Mucosa of descending colon (tissue), 3 donors: ENCODE data around the gene HLA-DPB1. TPM values are rescaled to one million over a fixed set of nuclear protein-coding genes. Genes with fewer than 3 reads are reported as not detected.
A peak's percentile ranks its signal among the peaks of the same experiment; 100 is the strongest.
"Not testable (repeated sequence)": the region's sequence is repeated elsewhere in the genome, so short reads cannot be mapped to it uniquely, and the experiment has no call there.

ENCODE experiments used
- ATAC-seq: fragments of 200-7000 bp; cut with Tn5 transposase; one replicate; pipeline ENCODE4 v1.9.1; 2020; ENCODE audit warnings: mild to moderate bottlenecking, moderate library complexity
- DNase-seq, 3 donors: peaks; one replicate each; pipeline ENCODE4 v3.0.0-alpha.2; 2020
- H3K36me3 ChIP-seq: fragments of 200-600 bp; one replicate; pipeline ENCODE4 v1.8.0; 2021; ENCODE audit warnings: low read depth, mild to moderate bottlenecking
- H3K4me1 ChIP-seq: fragments of 200-600 bp; one replicate; pipeline ENCODE4 v1.8.0; 2021; ENCODE audit warnings: low read depth, mild to moderate bottlenecking
- H3K4me3 ChIP-seq: fragments of 200-600 bp; one replicate; pipeline ENCODE4 v1.8.0; 2021; ENCODE audit warnings: mild to moderate bottlenecking
- H3K9me3 ChIP-seq: fragments of 200-600 bp; one replicate; pipeline ENCODE4 v1.8.0; 2021; ENCODE audit warnings: mild to moderate bottlenecking
- intact Hi-C, 2 donors: fragments of 100-400 bp; cut with DNase I in 1 of 2; cut with micrococcal nuclease in 1 of 2; formaldehyde crosslinking; loops; one replicate each; pipeline versions ENCODE4 v1.11.0 to v1.11.1; 2022; cut with DNase I, micrococcal nuclease
- total RNA-seq, 3 donors: library from RNA; stranded (reverse); fragmentation: NEBNext Ultra II Directional in 2 of 3; extraction: Animal tissue kit (Norgen Biotek cat#: 25700) in 2 of 3; gene quantifications; one replicate each; pipeline versions ENCODE4 v1.2.1 to v1.2.4, GENCODE V29; 2021 to 2023
- TF ChIP-seq, protein P1 (sequence below): fragments of 200-600 bp; IDR thresholded peaks from one replicate; pipeline ENCODE4 v1.8.0; 2022; ENCODE audit warnings: antibody characterized with exemption, mild to moderate bottlenecking
- donor health status: DM: no; HTN: no; CAD: no; lungs with moderate emphysema.
- donor health status: DM: no; HTN: no; CAD: no.
- donor health status: DM: no; HTN: yes; CAD: no.

Gene HLA-DPB1
- total RNA-seq, 3 donors from 2014 or later = 31.2 to 55.0 (median 51.2) TPM

- Histone ChIP-seq H3K36me3 (no peaks in the 10 kb centered on the region), H3K4me1 (no peaks in the 10 kb centered on the region), H3K9me3 (no peaks in the 10 kb centered on the region), H3K4me3 (no peak overlapping the region)
- intact Hi-C loops = no loop called here
- ATAC-seq (no peak), DNase-seq (no peak)
- TF ChIP-seq, protein P1, sequence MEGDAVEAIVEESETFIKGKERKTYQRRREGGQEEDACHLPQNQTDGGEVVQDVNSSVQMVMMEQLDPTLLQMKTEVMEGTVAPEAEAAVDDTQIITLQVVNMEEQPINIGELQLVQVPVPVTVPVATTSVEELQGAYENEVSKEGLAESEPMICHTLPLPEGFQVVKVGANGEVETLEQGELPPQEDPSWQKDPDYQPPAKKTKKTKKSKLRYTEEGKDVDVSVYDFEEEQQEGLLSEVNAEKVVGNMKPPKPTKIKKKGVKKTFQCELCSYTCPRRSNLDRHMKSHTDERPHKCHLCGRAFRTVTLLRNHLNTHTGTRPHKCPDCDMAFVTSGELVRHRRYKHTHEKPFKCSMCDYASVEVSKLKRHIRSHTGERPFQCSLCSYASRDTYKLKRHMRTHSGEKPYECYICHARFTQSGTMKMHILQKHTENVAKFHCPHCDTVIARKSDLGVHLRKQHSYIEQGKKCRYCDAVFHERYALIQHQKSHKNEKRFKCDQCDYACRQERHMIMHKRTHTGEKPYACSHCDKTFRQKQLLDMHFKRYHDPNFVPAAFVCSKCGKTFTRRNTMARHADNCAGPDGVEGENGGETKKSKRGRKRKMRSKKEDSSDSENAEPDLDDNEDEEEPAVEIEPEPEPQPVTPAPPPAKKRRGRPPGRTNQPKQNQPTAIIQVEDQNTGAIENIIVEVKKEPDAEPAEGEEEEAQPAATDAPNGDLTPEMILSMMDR = no peak
Observed at GRCh38 chr6:33053230-33053629, 22.6 kb upstream of the HLA-DPB1 start.

DNA sequence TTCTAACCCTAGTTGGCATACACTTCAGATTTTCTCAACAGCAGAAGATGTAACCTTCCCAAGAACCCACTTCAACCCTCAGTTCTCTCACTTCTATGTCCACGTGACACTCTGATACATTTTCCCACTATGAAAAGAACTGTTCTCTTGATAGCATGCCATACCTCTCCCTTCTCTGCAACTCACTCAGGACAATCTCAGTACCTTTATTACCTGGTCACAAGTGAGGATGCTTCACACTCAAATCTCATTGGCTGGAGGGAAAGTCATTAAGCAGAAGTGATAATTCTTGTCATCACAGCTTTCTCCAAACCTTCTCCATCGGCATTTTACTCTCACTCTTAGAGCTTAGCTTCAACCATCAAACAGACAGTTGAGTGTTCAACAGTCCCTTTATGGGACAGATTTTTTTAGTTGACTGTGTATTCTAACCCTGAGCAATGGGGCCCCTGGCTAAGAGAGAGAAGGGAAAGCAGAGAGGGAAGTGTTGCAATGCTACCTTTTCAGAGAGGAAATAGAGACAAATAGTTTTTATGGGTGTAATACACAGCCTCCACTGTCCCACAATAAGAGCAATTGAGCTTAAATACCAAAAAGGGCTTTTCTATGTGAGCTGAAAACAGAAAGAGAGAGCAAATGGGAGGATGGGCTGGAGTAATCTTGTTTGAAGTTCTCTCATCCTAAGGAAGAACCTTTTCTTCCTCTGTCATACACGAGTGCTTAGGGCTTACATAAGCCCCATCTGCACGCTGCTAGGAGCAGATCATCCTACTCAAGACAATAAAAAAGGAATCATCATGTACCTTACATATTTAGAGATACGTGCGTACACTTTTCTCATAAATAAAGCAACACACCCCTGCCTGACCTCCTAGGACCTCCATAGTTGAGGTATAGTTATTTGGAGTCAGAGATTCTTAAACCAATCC is 18.3 kb upstream of the HLA-DPB1 start:
- Histone ChIP-seq H3K9me3 (no peaks in the 10 kb centered on the region), H3K4me3 (no peak overlapping the region), H3K36me3 (no peaks in the 10 kb centered on the region), H3K4me1 (no peaks in the 10 kb centered on the region)
- TF ChIP-seq, protein P1 = no peak
- ATAC-seq = peak; percentile 39
- intact Hi-C loops = no loop called here
- DNase-seq = no peak

DNA sequence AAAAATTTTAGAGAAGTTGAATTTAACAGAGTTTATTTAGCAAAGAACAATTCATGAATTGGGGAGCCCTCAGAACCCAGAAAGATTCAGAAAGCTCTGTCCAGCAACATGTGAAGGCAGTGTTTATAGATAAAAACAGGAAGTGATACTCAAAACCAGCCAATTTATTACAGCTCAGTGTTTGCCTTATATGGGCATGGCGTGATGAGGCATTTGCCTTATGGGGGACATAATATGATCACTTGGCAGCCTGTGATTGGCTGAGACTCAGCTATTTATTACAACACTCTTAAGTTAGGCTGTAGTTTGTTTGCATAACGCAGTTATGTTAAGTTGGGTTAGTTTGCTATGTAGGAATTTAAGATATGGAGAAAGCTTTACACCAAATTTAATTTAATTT is 13.8 kb upstream of the HLA-DPB1 start:
- Histone ChIP-seq H3K4me3 (no peak overlapping the region), H3K4me1 (no peaks in the 10 kb centered on the region), H3K36me3 (no peaks in the 10 kb centered on the region), H3K9me3 (no peaks in the 10 kb centered on the region)
- intact Hi-C loops = no loop called here
- TF ChIP-seq, protein P1 = no peak
- ATAC-seq (peak; percentile 59), DNase-seq (peak in 1 of 3 donors; percentile 28)

GRCh38 chr6:33063435-33063834 is 12.4 kb upstream of the HLA-DPB1 start:
- H3K9me3 ChIP-seq, H3K4me3 ChIP-seq, ATAC-seq, DNase-seq, H3K36me3 ChIP-seq, H3K4me1 ChIP-seq, intact Hi-C loops: not testable (repeated sequence)

DNA sequence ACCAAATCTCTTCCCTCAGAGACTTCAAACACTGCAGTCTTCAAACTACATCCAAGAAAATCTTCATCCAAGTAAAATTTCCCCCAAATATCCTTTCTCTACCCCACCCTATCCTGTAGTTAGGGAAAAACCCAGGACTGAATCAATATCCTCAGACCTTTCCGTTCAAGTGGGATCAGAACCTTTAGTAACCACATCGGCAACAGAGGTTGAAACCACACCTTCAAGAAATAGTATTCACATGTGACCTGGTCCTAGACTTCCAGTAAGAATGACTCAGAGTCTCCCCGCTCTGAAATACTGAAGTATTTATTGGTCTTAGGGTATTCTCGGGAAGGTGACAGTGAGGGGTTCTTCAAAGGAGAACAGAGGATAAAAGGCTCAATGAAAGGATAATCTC is 11.1 kb upstream of the HLA-DPB1 start:
- Histone ChIP-seq H3K36me3 (no peaks in the 10 kb centered on the region), H3K4me3 (no peak overlapping the region), H3K4me1 (no peaks in the 10 kb centered on the region), H3K9me3 (no peaks in the 10 kb centered on the region)
- TF ChIP-seq, protein P1 = no peak
- no peak for DNase-seq
- intact Hi-C loops = no loop called here
- no peak for ATAC-seq

DNA sequence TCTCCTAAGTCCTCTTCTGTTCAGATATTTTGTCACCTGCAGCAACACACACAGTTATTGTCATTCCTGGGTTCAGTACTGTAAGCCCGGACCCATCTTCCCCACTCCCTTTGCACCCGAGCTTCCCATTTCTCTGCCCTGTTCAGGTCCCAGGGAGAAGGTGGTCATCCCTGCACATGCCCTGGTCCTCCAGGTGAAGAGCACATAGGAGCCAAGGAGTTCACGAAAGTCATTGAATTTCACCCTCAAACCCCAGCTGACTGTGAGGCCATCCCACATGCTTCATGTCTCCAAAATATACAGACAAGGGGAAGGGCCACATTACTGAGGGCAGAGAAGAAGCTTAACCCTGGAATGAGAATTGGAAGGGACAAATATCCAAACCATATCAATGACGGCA is 10.5 kb upstream of the HLA-DPB1 start:
- no peak overlapping the region for H3K4me3 ChIP-seq
- intact Hi-C loops = no loop called here
- H3K4me1 ChIP-seq = no peaks in the 10 kb centered on the region
- ATAC-seq (no peak), DNase-seq (no peak)
- H3K36me3 ChIP-seq = no peaks in the 10 kb centered on the region
- no peaks in the 10 kb centered on the region for H3K9me3 ChIP-seq
- TF ChIP-seq, protein P1 = no peak
